Stimulated activated CD4-positive, alpha-beta T cell treated with anti-CD3 and anti-CD28 coated beads, TNF-alpha, amount 100 ng/mL, for 4 hours (primary cell): ENCODE data around the gene PDPN.

Source experiments
- DNase-seq, 3 experiments: peaks; one replicate each; pipeline ENCODE4 v3.0.0-alpha.2; 2020; ENCODE audit warnings: low read depth in 3 of 3

Gene PDPN

GRCh38 chr1:13577846-13578245 is 5.8 kb upstream of the PDPN start:
- no peak for DNase-seq

DNA sequence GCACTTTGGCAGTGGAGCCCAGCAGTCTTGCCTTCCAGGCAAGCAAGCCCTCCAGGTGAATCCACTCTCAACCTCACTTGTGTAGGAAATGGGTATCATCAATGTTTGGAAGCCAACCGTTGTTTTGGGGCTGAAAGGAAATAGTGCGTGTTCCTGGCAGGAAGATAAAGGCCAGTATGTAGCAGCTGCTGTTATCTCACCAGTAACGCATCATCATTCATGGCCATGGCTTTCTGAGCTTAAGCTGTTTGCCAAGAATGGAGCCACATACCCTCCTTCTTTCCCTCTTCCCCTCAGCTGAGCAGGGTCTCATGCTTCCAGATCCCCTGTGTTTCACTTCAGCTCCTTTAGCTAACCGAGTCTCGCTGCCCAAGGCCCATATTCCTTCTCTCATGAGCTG is 2.2 kb upstream of the PDPN start:
- DNase-seq = no peak

DNA sequence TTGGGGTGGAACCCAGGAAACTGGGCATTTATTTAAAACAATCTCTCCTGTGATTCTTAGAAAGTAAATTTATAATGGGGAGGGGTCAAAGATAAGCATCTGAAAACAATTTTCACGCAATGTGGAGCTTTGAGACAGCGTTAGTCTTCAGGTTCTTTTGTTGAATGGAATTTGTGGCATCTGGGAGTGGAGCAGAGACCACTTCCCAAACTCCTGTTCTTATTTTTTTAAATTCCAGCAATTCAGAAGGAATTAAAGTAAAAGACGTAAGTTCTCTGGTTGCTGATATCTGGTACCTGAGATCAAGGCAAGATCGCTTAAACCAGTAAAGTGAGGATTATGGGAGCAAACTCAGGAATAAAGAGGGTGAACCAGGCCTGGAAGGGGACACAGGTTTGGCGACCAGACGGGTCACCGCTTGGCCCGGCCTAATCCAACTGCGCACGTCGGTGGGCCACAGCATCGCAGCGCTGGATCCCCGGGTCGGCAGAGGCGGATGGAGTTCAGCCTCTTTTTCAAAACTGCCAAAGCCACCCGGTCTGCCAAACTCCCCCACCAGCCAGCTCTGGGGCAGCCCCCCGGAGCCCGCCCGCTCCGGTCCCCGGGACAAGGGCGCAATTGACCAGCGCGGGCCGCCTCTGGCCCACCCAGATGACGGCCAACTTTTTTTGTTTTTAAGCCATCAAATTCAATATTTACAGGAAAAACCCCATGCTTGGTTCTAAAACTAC is 754 bp upstream of the PDPN start:
- no peak for DNase-seq

DNA sequence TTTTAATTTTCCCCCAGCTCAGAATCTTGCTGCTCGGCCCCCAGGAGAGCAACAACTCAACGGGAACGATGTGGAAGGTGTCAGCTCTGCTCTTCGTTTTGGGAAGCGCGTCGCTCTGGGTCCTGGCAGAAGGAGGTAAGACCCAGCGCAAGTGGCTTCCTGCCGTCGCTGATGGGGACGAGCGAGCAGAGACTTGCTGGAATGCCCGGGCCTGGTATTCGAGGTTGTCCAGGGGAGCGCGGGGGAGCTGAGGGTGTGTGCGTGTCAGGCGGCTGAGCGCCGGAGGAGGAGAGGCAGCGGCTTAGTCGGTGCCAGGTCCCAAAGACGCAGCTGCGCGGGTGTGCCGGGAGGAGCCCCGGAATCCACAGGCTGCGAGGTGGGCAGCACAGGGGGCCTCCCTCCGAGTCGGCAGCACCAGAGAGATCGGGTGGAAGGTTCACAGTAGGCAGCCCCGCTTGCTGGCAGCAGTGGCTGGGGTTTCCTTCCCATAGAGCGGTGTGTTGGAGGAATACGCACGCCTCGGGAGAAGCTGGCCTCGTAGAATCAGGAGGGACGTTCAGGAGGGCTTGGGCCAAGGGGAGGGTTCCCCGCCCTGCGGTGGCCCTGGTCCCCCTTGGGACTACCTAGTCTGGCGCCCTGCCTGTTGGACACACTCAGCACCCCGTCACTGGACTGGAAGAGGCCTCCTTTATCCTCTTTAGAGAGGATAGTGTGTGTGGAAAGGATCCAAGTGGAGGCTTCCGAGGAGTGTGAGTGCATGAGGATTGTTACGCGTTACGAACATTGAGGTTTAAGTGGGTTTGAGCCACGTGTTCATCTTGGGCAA is 547 bp downstream of the PDPN start:
- no peak for DNase-seq

- DNase-seq = no peak
These were observed 1.4 kb downstream of the PDPN start for GRCh38 chr1:13584876-13585611.

DNA sequence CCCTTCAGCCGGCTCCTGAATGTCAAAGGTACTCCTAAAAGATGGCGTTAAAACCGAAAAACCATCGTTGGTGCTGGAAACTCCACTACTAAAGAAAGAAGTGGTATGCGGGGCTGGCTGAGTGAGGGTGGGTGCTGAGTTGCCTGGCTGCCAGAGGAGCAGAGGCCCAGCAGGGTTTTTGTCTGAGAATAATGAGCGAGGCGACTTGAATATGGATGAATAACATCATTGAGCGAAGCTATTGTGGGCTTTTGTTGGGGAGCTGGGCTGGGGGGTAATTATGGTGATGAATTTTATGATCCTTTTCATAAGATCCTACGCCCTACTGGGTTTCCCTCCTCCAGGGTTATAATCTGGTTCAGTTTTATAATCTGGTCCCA is 2.0 kb downstream of the PDPN start:
- no peak for DNase-seq

DNA sequence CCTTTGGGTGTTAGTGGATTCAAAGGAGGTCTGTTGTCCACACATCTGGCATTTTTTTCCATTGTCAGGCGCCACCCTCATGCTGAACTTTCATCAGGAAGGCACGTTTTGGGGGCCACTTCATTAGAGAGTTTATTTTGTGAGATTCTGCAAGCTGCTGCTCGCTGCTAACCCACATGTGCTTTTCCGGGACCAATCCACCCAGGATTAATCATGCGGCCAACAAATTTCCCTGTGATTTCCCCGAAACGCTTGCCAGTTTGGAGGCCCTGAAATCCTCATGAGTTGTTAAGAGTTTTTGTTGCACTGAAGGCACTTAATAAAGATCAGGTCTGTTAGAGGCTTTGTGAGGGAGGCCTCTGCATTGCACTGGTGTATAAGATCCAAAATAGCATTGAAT is 2.4 kb downstream of the PDPN start:
- no peak for DNase-seq

- DNase-seq = no peak
These were observed 3.8 kb downstream of the PDPN start for GRCh38 chr1:13587256-13588030.

DNA sequence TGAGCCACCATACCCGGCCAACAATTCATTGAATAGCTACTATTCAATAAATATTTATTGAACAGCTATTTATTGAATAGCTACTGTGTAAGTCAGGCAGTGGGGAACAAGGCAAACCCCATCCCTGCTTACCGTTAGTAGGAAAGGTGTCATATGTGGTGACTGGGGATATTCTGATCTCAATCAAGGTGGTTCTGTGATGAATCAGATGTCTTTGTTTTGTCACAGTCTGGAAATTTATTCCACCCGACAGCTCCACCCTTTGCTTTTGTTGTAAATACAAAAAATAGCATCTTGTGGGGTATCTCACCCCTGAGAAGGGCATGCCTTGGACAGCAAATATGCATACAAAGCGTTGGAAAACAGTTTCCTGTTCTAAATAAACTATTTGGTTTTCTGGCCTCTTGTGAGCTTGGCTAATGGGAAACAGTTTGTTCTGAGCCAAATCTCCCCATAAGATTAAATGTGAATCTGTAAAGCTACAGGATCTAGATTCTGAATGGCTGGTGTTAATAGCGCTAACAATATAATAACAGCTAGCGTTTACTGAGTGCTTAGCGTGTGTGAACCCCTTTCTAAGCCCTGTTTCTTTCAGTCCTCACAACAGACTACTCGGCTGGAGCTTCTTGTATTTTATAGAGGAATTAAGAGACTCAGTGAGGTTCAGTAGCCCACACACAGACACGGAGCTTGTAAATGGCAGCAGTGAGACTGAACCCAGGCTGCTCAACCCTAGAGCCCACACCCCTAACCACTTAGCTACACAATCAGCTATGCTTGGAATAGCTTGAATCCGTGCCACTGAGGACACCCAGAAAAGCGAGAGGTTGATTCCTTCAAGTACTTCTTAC is 5.5 kb downstream of the PDPN start:
- DNase-seq = no peak

GRCh38 chr1:13590486-13590885 is 6.9 kb downstream of the PDPN start:
- no peak for DNase-seq

DNA sequence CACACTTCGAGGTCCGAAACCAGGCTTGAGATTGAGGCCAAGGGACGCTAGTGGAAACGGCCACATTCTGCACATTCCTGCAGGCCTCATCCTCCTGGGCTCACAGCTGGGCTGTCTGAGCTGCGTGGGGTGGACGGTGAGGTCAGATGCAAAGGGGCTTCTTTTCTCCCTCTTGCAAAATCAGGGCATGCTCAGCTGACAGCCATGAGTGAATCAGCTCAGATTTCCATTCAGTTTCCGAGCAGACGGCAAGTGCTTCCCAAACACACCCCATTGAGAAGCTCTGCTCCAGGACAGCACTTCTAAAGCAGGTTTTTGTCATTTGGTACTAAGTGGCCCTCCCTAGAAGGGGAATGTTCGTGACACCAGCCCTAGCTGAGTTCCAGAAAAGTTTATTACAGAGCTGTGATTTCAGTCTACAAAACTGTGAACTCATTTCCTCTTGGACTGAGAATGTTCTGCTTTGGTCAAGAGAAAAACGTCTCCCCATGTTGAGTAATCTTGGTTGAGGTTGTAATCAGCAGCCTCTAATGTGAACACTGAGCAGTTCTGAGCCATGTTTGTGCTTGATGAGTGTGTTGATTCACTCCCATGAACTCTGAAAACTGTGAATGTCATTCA is 10.0 kb downstream of the PDPN start:
- no peak for DNase-seq

- DNase-seq = no peak
These were observed 11.8 kb downstream of the PDPN start for GRCh38 chr1:13595411-13595810.

GRCh38 chr1:13597166-13597565 is 13.5 kb downstream of the PDPN start:
- DNase-seq = no peak

DNA sequence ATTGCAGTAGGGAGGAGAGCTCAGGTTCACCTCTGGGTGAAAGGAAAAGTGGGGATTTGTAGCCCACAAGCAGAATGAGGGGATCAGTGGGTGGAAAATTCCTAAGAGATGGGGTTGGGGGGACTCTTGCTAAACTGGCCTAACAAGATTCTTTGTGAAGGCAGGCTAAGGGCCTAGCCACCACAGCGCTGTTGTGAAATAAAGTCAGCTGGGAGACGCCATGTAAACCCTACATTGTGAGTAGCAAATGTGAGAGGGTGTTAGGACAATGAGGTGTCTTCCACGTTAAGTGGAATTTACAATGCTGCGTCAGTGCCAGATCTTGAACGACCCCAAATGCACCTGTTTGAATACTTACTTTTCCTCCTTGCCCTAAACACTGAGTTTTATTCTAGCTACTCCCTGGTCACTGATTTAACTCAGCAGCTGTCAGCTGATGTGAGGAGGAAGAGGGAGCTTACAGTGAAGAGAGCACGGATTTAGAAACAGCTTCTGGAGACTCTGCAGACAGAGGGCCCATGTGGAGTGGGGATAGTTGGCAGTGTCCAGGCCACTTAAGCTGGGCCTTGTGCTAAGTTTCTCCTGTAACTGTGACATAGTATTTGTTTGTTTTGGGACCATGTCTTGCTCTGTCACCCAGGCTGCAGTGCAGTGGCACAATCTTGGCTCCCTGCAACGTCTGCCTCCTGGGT is 17.3 kb downstream of the PDPN start:
- DNase-seq = no peak

- no peak for DNase-seq
These were observed 20.5 kb downstream of the PDPN start for GRCh38 chr1:13604176-13604575.

DNA sequence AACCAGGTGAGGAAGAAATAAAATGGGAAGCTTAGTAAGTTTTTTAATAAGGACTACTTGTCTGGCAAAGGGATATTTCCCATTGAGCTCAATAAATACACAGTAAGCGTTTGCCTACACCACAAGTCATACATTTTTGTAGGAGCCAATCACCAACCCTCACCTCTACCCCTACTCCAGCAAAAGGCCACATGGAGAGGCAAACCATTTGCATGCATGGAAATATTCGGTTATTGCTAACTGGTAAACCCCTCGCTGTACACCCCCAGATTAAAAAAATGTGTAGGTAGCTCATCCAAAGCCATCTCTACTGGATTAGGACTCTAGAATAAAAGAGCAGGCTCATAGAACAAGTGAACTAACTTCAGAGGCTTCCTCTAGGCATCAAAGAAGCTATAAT is 21.1 kb downstream of the PDPN start:
- no peak for DNase-seq

- no peak for DNase-seq
These were observed 21.5 kb downstream of the PDPN start for GRCh38 chr1:13605159-13605558.

- no peak for DNase-seq
These were observed 23.4 kb downstream of the PDPN start for GRCh38 chr1:13607002-13607401.

- DNase-seq = no peak
These were observed 32.6 kb downstream of the PDPN start for GRCh38 chr1:13616234-13616633.

DNA sequence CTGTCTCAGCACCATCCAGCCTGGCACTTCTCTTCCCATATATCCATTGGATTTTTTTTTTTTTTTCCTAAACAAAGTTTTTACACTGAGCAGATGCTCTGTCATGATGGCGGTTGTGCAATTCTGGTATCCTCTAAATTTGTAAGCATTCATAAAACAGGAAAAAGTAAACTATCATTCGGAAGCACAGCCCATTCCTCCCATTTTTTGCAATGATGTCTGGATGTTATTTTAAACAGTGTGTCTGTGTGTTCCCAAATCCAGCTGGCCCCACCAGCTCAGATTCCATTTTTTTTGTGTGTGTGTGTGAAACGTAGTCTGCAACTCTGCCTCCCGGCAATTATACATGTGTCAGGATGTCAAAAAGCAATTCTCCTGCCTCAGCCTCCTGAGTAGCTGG is 33.5 kb downstream of the PDPN start:
- no peak for DNase-seq
